ENCODE measurements around the gene POLE3. TPM values are rescaled to one million over a fixed set of nuclear protein-coding genes. Genes with fewer than 3 reads are reported as not detected.

The POLE3 gene
- total RNA-seq, 6 experiments from 2014 or later = 13.8 to 24.5 (median 16.6) TPM

DNA sequence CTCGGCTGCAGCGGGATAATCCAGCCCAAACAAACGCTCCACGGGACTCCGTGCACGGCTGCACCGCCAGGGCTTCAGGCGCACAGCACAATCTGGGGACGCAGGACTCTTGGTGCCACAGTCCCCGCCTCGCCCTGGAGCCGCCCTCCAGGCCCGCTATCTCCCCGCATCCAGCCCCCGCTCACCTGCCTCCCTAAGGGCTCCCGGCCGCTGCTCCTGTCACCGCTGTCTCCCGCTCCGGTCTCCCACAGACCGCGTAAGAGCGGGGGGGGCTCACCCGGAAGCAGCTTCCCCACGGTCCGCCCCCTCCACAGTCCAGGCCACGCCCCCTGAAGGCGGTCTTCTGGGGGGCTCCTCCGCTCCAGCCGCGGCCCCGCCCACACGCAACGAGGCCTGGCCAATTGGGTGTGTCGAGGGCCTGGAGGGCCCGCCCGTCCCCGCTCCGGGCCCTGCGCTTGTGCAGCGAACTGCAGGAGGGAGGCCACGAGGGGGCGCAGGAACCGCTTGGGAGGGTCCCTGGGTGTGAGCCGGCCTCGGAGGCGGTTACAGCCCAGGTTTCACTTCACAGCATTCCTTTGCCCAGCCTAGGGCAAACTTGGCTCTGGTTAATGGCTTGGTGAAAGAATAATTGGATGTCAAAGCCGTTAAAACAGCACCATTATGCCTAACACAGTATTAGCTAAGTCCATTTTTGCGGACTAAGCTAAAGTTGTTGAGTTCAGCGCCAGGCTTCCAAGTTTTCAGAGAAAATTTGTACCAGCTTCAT is 9.3 kb downstream of the POLE3 start, which contains the start of gene ALAD:
ALAD (minus strand) TSS at position 258 of the 766 bp plus-strand sequence. CDS start 7,725 bp downstream, outside the sequence.
- peaks cover 0 to 51% (median 18%) of the 10 kb centered on the region in 4 donors for H3K4me1 ChIP-seq
- peak within 1 kb of the TSS; percentile 84 to 91 (median 88) for H3K4me3 ChIP-seq
- TF ChIP-seq POLR2A (IDR thresholded peaks at IDR 0.05) = peak; percentile 68
- TF ChIP-seq, protein P1, sequence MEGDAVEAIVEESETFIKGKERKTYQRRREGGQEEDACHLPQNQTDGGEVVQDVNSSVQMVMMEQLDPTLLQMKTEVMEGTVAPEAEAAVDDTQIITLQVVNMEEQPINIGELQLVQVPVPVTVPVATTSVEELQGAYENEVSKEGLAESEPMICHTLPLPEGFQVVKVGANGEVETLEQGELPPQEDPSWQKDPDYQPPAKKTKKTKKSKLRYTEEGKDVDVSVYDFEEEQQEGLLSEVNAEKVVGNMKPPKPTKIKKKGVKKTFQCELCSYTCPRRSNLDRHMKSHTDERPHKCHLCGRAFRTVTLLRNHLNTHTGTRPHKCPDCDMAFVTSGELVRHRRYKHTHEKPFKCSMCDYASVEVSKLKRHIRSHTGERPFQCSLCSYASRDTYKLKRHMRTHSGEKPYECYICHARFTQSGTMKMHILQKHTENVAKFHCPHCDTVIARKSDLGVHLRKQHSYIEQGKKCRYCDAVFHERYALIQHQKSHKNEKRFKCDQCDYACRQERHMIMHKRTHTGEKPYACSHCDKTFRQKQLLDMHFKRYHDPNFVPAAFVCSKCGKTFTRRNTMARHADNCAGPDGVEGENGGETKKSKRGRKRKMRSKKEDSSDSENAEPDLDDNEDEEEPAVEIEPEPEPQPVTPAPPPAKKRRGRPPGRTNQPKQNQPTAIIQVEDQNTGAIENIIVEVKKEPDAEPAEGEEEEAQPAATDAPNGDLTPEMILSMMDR (IDR thresholded peaks at IDR 0.05) = peak; percentile 96 to 100 (median 98)
- intact Hi-C loops (cut with DNase I) = no loop called here
- no peaks in the 10 kb centered on the region for H3K9me3 ChIP-seq
- H3K36me3 ChIP-seq = no peaks in the 10 kb centered on the region
- 6% methylated on average over 6 of the region's 50 CpGs for WGBS (ENCODE audit: insufficient coverage, low coverage, low lambda C conversion rate, missing lambda C conversion rate)
- no peaks in the 10 kb centered on the region for H3K27me3 ChIP-seq
- ATAC-seq (peak; percentile 95 to 99 (median 96)), DNase-seq (peak; percentile 100)
- peak within 1 kb of the TSS; percentile 28 to 53 (median 30) for H3K27ac ChIP-seq

DNA sequence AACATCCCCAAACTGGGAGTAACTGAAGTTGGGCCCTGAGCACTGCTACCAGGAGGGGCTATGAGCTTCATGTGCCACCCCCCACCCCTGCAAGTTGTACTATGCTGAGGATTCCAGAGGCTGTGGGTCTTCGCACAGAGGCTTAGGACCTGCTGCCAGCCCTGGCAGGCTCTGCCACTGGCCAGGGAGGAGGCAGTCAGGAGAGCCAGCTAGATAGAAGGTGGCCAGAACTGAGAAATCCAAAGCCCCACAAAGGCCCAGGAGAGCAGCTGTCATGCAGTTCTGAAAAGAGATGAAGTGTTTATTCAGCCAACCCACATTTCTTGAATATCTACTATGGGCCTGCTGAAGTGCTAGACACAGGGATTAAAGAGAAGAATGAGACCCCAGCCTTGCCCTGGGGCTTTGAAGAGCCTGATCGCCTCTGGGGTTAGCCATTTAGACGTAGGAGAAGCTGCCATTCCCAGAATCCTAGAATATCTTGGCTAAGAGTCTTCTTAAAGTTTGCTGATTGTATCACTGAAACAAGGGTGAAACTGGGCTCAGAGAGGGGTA is 10.8 kb downstream of the POLE3 start:
- intact Hi-C loops (cut with DNase I) = no loop called here
- Histone ChIP-seq H3K9me3 (no peaks in the 10 kb centered on the region), H3K4me3 (peak overlapping the region; percentile 84 to 91 (median 88)), H3K4me1 (peaks cover 0 to 61% (median 19%) of the 10 kb centered on the region in 4 donors), H3K36me3 (no peaks in the 10 kb centered on the region), H3K27me3 (no peaks in the 10 kb centered on the region), H3K27ac (peak overlapping the region in 2 of 3 donors; percentile 19 to 53)
- no peak for ATAC-seq
- whole genome bisulfite sequencing (ENCODE audit: insufficient coverage, low coverage, low lambda C conversion rate, missing lambda C conversion rate) = 54% methylated on average over 2 of the region's 3 CpGs
- TF ChIP-seq POLR2A (IDR thresholded peaks at IDR 0.05) = no peak
- TF ChIP-seq, protein P1 (IDR thresholded peaks at IDR 0.05) = no peak
- no peak for DNase-seq

DNA sequence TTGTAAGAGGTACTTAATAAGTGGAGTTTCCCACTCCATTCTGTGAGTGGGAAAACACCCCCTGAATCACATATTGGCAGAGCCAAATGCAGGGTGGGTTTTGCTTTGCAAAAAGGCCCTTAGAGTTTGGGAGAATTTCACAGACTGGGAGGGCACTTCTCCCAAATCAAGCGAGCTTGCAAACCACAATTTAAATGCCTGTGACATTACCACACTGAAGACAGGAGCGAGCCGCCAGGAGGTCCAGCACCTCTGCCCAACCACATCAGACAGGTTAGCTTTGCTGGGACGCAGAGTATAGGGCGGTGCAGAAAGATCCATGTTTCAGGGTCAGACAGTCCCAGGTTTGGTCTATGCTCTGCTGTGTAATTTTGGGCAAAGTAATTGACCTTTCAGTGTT is 11.7 kb downstream of the POLE3 start:
- Histone ChIP-seq H3K9me3 (no peaks in the 10 kb centered on the region), H3K27me3 (no peaks in the 10 kb centered on the region), H3K27ac (peak overlapping the region; percentile 11 to 53 (median 33)), H3K36me3 (no peaks in the 10 kb centered on the region), H3K4me3 (peak overlapping the region in 2 of 3 donors; percentile 15 to 84), H3K4me1 (peaks cover 0 to 66% (median 19%) of the 10 kb centered on the region in 4 donors)
- DNase-seq = no peak
- WGBS (ENCODE audit: insufficient coverage, low coverage, low lambda C conversion rate, missing lambda C conversion rate) = 44% methylated on average over 2 of the region's 5 CpGs
- no peak for ATAC-seq
- intact Hi-C loops (cut with DNase I) = no loop called here
- TF ChIP-seq, protein P1 (IDR thresholded peaks at IDR 0.05) = no peak
- TF ChIP-seq POLR2A (IDR thresholded peaks at IDR 0.05) = no peak

DNA sequence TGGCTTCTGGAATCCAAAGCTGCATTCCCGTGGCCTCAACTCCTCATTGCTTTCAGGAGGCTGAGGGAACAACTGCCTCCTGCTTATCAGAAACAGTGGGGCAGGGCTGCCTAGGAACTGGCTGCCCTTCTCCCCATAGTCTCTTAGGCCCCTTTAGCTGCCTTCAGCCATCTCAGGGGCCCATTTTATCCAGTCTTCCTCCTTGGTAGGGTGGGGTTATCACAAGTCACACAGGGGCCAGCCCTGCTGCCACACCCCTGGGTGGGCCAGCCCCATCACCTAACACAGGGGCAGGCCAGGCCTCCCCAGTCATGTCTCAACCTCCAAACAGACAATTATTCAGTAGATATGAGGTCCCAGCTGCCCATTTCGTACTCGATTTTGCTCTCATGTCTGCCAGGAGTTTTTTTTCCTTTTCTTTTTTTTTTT is 13.3 kb downstream of the POLE3 start:
- Histone ChIP-seq H3K27ac (peak overlapping the region; percentile 7 to 14 (median 13)), H3K9me3 (no peaks in the 10 kb centered on the region), H3K4me3 (no peak overlapping the region), H3K36me3 (peaks cover 0 to 3% (median 0%) of the 10 kb centered on the region in 4 donors), H3K27me3 (no peaks in the 10 kb centered on the region), H3K4me1 (peaks cover 0 to 64% (median 16%) of the 10 kb centered on the region in 4 donors)
- TF ChIP-seq POLR2A (IDR thresholded peaks at IDR 0.05) = no peak
- TF ChIP-seq, protein P1 (IDR thresholded peaks at IDR 0.05) = no peak
- no peak for DNase-seq
- intact Hi-C loops (cut with DNase I) = no loop called here
- no peak for ATAC-seq
- WGBS (ENCODE audit: insufficient coverage, low coverage, low lambda C conversion rate, missing lambda C conversion rate) = 29% methylated on average over 2 of the region's 3 CpGs
